Measurements from ENCODE around the gene TMEM233.

DNA sequence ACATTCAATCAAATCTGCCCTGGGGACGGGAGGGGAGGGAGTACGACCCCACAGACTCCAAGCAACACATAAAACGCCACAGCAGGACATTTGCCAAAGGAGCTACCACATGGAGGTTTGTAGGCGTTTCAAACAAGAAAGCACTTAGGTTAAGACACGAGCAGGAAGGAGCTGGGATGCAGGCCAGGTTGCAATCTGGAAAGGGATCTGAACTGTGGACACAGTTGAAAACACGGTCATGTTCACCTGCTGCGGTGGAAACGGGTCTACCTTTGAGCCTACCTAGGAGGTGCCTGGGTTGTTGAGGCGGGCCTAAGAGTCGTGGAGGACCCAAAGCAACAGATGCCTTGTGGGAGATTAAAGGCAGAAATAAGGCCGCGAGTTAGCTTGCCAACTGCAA, 92.8 kb downstream of the TMEM233 start:
- TF ChIP-seq, protein P1, sequence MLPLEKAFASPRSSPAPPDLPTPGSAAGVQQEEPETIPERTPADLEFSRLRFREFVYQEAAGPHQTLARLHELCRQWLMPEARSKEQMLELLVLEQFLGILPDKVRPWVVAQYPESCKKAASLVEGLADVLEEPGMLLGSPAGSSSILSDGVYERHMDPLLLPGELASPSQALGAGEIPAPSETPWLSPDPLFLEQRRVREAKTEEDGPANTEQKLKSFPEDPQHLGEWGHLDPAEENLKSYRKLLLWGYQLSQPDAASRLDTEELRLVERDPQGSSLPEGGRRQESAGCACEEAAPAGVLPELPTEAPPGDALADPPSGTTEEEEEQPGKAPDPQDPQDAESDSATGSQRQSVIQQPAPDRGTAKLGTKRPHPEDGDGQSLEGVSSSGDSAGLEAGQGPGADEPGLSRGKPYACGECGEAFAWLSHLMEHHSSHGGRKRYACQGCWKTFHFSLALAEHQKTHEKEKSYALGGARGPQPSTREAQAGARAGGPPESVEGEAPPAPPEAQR (CRISPR knock-in tag; IDR thresholded peaks at IDR 0.05) = no peak
- TF ChIP-seq, protein P2, sequence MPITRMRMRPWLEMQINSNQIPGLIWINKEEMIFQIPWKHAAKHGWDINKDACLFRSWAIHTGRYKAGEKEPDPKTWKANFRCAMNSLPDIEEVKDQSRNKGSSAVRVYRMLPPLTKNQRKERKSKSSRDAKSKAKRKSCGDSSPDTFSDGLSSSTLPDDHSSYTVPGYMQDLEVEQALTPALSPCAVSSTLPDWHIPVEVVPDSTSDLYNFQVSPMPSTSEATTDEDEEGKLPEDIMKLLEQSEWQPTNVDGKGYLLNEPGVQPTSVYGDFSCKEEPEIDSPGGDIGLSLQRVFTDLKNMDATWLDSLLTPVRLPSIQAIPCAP (CRISPR knock-in tag; IDR thresholded peaks at IDR 0.05) = no peak
- TF ChIP-seq TEAD4 (CRISPR knock-in tag; IDR thresholded peaks at IDR 0.05) = no peak
- TF ChIP-seq, protein P3, sequence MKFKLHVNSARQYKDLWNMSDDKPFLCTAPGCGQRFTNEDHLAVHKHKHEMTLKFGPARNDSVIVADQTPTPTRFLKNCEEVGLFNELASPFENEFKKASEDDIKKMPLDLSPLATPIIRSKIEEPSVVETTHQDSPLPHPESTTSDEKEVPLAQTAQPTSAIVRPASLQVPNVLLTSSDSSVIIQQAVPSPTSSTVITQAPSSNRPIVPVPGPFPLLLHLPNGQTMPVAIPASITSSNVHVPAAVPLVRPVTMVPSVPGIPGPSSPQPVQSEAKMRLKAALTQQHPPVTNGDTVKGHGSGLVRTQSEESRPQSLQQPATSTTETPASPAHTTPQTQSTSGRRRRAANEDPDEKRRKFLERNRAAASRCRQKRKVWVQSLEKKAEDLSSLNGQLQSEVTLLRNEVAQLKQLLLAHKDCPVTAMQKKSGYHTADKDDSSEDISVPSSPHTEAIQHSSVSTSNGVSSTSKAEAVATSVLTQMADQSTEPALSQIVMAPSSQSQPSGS (CRISPR knock-in tag; IDR thresholded peaks at IDR 0.05; ENCODE audit: borderline replicate concordance, low read depth) = no peak
- TF ChIP-seq, protein P4, sequence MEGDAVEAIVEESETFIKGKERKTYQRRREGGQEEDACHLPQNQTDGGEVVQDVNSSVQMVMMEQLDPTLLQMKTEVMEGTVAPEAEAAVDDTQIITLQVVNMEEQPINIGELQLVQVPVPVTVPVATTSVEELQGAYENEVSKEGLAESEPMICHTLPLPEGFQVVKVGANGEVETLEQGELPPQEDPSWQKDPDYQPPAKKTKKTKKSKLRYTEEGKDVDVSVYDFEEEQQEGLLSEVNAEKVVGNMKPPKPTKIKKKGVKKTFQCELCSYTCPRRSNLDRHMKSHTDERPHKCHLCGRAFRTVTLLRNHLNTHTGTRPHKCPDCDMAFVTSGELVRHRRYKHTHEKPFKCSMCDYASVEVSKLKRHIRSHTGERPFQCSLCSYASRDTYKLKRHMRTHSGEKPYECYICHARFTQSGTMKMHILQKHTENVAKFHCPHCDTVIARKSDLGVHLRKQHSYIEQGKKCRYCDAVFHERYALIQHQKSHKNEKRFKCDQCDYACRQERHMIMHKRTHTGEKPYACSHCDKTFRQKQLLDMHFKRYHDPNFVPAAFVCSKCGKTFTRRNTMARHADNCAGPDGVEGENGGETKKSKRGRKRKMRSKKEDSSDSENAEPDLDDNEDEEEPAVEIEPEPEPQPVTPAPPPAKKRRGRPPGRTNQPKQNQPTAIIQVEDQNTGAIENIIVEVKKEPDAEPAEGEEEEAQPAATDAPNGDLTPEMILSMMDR (IDR thresholded peaks at IDR 0.05) = no peak
- TF ChIP-seq, protein P5, sequence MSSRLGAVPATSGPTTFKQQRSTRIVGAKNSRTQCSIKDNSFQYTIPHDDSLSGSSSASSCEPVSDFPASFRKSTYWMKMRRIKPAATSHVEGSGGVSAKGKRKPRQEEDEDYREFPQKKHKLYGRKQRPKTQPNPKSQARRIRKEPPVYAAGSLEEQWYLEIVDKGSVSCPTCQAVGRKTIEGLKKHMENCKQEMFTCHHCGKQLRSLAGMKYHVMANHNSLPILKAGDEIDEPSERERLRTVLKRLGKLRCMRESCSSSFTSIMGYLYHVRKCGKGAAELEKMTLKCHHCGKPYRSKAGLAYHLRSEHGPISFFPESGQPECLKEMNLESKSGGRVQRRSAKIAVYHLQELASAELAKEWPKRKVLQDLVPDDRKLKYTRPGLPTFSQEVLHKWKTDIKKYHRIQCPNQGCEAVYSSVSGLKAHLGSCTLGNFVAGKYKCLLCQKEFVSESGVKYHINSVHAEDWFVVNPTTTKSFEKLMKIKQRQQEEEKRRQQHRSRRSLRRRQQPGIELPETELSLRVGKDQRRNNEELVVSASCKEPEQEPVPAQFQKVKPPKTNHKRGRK (CRISPR knock-in tag; IDR thresholded peaks at IDR 0.05; ENCODE audit: borderline replicate concordance) = no peak
- TF ChIP-seq, protein P6, sequence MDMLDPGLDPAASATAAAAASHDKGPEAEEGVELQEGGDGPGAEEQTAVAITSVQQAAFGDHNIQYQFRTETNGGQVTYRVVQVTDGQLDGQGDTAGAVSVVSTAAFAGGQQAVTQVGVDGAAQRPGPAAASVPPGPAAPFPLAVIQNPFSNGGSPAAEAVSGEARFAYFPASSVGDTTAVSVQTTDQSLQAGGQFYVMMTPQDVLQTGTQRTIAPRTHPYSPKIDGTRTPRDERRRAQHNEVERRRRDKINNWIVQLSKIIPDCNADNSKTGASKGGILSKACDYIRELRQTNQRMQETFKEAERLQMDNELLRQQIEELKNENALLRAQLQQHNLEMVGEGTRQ (CRISPR knock-in tag; IDR thresholded peaks at IDR 0.05) = no peak
